Measurements from ENCODE around the gene GART.

The GART gene

DNA sequence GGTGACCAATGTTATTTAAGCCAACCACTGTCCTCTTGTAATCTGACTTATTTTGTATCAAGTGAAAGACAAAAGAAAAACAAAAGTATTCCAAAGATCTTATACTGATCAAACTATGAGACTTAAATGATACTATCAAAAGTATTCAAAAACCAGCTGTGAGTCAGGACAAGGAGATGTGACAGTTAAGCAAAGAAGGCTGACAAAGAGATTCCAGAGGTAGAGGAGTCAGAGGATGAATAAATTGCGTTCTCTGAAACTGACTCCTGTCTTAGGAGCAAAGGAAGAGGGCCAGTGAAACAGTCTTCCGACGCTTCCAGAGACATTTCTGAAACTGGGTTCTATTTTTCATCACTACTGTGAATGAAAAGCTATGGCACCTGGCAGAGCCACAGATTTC is 83.1 kb downstream of the GART start:
- DNase-seq: no peak

DNA sequence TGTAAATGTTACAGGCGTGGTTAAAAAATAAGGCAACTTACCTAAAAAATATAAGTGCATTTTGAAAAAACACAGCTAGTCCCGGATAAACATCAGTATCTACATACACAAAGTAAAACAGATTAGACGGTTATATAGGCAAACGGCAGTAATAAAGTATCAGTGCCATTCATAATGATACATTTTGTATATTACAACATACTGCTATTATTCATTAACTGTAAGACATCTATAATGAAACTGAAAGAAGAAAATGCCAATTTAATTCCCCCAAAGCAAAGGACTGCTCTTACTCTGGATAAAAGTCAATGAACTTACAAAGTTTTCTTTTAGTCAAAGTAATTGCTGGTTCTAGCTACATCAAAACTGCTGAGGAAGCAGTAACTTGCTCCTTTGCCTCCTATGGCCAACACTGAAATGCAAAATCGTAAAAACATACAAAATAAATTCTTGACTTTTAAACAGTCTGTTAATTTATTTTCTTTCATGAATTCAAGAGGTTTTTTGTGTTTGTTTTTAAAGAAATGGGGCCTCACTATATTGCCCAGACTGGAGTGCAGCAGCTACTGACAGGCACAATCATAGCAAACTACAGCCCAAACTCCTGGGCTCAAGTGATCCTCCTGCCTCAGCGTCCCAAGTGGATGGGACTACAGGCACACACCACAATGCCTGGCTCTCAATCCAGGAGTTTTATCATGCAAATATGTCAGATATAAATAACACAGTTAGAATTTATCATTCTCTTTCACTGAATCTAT is 86.1 kb downstream of the GART start:
- DNase-seq: no peak

All from activated naive CD4-positive, alpha-beta T cell (primary cell).